ENCODE results near the gene NFIL3. TPM values are rescaled to one million over a fixed set of nuclear protein-coding genes. Genes with fewer than 3 reads are reported as not detected.

The NFIL3 gene
- polyA plus RNA-seq, 1 of the 3 experiments (the other 2 are of a cell fraction) = 9.3 TPM

DNA sequence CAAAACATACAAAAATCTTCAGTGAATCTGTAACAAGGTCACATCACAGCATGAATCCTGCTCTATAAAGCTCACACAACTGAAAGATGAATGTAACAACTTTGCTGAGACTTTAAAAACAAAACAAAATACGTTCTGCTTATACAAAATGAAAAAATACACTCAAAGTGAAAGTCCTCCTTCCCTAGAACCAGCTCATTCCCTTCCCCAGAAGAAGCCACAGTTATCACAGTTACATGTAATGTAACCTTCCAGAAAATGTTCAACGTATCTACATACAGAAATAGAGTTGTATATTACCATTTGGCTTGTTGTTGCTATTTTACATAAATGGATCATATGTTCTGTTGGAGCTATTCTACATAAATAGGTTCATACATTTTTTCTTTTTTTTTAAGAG lies 64.5 kb downstream of the NFIL3 start:
- Histone ChIP-seq H3F3A (replicated peaks; ENCODE audit: insufficient read depth) (no peaks in the 10 kb centered on the region), H3K4me3 (ENCODE audit: low read depth in 2 of 2, low read length in 1 of 2) (no peak overlapping the region), H3K79me2 (ENCODE audit: insufficient read depth) (peaks cover 45% of the 10 kb centered on the region), H3K4me1 (ENCODE audit: control insufficient read depth in 1 of 2, insufficient read depth in 2 of 2, low read depth in 1 of 2, low read length in 1 of 2) (peaks cover 3 to 12% of the 10 kb centered on the region in 2 experiments; a peak in 3 of 4 replicates), H3K36me3 (replicated peaks in 1 of 2; ENCODE audit: control insufficient read depth in 1 of 2, insufficient read depth in 2 of 2, low read length in 1 of 2) (peaks cover 14% of the 10 kb centered on the region in 2 experiments), H3K9me3 (no peaks in the 10 kb centered on the region), H3K27me3 (ENCODE audit: insufficient read depth) (no peaks in the 10 kb centered on the region), H3K27ac (ENCODE audit: low read depth in 2 of 2, low read length in 1 of 2) (no peak overlapping the region), H3K9ac (no peak overlapping the region), H3K9me2 (no peaks in the 10 kb centered on the region), H2AFZ (ENCODE audit: low read depth) (no peak overlapping the region), H3K4me2 (no peak overlapping the region), H4K20me1 (ENCODE audit: insufficient read depth) (no peaks in the 10 kb centered on the region)
- ChIA-PET POLR2A (no interaction called here), CTCF (no interaction called here)
- TF ChIP-seq MXI1 (IDR thresholded peaks at IDR 0.05; ENCODE audit: low read depth, low read length) (no peak), TEAD4 (IDR thresholded peaks at IDR 0.05; ENCODE audit: borderline replicate concordance, insufficient read depth) (no peak), TAF1 (IDR thresholded peaks at IDR 0.05; ENCODE audit: borderline replicate concordance, low read depth, low read length) (no peak), GATA2 (CRISPR knock-in tag; IDR thresholded peaks at IDR 0.05) (no peak), EZH2phosphoT487 (IDR thresholded peaks at IDR 0.05; ENCODE audit: borderline replicate concordance, low read depth) (no peak)
- TF ChIP-seq, protein P1, sequence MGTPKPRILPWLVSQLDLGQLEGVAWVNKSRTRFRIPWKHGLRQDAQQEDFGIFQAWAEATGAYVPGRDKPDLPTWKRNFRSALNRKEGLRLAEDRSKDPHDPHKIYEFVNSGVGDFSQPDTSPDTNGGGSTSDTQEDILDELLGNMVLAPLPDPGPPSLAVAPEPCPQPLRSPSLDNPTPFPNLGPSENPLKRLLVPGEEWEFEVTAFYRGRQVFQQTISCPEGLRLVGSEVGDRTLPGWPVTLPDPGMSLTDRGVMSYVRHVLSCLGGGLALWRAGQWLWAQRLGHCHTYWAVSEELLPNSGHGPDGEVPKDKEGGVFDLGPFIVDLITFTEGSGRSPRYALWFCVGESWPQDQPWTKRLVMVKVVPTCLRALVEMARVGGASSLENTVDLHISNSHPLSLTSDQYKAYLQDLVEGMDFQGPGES (IDR thresholded peaks at IDR 0.05; ENCODE audit: low read depth, low read length) = no peak
- TF ChIP-seq, protein P2, sequence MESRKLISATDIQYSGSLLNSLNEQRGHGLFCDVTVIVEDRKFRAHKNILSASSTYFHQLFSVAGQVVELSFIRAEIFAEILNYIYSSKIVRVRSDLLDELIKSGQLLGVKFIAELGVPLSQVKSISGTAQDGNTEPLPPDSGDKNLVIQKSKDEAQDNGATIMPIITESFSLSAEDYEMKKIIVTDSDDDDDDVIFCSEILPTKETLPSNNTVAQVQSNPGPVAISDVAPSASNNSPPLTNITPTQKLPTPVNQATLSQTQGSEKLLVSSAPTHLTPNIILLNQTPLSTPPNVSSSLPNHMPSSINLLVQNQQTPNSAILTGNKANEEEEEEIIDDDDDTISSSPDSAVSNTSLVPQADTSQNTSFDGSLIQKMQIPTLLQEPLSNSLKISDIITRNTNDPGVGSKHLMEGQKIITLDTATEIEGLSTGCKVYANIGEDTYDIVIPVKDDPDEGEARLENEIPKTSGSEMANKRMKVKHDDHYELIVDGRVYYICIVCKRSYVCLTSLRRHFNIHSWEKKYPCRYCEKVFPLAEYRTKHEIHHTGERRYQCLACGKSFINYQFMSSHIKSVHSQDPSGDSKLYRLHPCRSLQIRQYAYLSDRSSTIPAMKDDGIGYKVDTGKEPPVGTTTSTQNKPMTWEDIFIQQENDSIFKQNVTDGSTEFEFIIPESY (IDR thresholded peaks at IDR 0.05; ENCODE audit: borderline replicate concordance, low read depth) = no peak
- 97% methylated on average over 2 of the region's 2 CpGs for WGBS (ENCODE audit: low lambda C conversion rate)
- DNase-seq = no peak

Other genes with a start within 250 kb of the NFIL3 start
- gene AUH, start 61.9 kb downstream of the NFIL3 start, polyA plus RNA-seq (2012; rRNA removed) = 6.2 and 7.6 TPM in 2 replicates

Measured in SK-N-SH (cell line).